ENCODE data around the gene FOXO3.

Gene FOXO3

DNA sequence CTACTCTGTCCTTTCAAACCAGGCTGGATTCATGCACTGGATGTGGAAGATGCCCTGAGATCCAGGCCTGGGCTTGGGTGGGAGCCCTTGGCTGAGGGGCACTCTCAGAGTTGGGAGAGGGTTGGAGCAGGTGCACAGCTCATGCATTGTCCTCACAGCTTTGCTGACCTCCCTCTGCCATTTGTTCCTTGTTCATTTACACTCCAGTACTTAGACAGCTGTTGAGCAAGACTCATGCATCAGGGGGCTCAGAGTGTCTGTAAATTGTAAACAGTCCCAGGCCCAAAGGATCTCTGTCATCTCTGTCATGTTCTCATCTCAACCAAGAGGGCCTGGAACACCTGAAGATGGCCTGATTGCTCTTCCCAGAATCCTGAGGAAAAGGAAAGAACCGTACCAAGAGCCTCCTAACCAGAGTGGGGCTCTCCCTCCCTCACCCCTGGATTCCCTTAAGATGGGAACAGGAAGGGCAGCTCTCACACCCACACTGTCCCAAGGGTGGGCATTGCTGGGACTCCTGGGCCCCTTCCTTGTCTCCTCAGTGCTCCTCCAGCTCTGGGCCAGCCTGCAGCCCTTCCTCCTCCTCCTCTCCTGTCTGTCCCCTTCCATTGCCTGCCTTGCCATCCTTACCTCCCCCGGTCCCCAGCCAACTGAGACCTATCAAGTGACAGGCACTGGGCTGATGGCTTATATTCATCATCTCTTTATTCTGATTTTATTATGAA, 132.9 kb downstream of the FOXO3 start:
- no peak for DNase-seq (ENCODE audit: low read depth)

DNA sequence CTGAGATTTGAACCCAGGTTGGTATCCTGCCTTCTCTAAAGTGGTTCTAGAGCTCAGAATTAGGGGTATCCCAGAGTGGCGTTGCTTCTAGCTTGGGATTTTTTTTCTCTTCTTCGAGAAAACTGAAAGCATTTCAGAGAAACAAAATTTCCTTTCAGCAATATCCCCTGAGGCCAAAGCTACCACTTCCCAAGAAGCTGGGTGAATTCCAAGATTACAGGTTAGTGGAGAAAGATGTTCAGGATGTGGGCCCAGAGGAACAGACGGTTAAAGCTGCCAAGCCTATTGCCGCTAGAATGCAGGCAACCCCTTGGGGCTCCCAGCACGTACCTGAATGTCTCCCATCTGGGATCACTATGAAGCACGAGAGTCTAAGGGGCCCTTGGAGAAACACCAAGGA, 134.1 kb downstream of the FOXO3 start:
- no peak for DNase-seq (ENCODE audit: low read depth)
- H3K4me3 ChIP-seq (ENCODE audit: low read depth, low read length): no peak overlapping the region

More for the DNA sequence above, 132.9 kb downstream of the FOXO3 start:
- H3K4me3 ChIP-seq (ENCODE audit: low read depth, low read length): no peak overlapping the region

GRCh38 chr6:108697561-108698161, 136.9 kb downstream of the FOXO3 start:
- no peak for DNase-seq (ENCODE audit: low read depth)

DNA sequence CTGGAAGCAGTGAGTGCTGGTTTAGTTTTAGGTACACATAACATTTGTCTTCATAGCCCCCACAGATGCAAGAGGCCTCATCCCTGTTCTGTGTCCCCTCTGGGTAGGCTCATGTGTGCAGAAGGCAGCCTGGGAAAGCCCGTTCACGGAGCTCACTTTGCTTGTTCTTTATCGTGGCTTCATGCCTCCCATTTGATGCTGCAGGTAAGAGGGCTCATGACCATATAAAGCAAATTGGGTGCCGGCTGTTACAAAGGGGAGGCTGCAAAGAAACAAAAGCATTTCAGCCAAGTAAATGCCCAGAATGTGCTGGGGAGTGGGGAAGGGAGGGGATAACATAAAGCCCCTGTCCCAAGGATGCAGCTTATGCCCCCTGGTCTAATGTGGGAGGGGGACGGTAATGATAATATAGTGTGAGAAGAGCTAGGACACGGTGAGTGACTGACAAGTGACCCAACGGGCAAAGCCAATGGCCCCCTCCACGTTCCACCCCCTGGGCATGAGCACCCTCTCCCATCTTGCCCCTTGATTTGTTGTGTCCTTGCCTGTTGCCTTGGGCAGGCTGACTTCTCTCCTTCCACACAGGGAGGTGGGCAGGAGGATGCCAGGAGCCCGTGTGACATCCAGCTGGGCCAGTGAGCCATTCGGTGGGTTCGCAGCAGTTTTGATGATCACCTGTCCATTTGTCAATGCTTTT, 138.0 kb downstream of the FOXO3 start:
- DNase-seq (ENCODE audit: low read depth): no peak
- H3K4me3 ChIP-seq (ENCODE audit: low read depth, low read length): no peak overlapping the region

More at GRCh38 chr6:108697561-108698161, 136.9 kb downstream of the FOXO3 start:
- no peak overlapping the region for H3K4me3 ChIP-seq (ENCODE audit: low read depth, low read length)

- no peak overlapping the region for H3K4me3 ChIP-seq (ENCODE audit: low read depth, low read length)
- no peak for DNase-seq (ENCODE audit: low read depth)
Measured at GRCh38 chr6:108699290-108700041, 138.7 kb downstream of the FOXO3 start.

DNA sequence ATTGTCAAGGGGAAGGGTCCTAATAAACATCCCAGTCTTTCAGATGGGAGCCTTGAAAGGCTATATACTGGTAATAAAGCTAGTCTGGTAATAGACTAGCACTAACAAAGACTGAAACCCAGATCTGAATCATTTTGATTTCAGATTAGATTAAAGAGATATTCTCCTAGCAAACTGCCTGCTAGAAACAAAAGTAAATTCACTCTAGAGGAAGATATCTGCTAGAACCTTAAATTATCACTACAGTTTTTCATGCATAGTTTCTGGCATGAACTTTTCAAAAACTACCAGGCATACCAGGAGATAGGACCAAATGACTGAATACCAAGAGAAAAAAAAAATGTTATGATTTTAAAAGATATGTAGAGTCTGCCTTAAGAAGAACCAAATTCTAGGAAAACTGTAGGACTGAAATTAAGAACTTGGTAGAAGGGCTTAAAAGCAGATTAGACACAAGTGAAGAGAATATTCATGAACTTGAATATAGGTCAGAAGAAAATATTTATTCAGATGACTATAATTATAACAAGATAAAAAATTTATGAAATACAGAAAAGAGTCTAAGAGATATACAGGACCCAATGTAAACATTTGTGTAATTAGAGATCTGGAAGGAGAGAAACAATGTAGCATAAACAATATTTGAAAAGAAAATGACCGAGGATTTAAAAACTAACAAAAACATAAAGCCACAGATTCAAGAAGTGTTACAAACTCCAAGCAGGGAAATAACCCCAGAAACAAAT, 141.6 kb downstream of the FOXO3 start:
- H3K4me3 ChIP-seq (ENCODE audit: low read depth, low read length): no peak overlapping the region
- no peak for DNase-seq (ENCODE audit: low read depth)

GRCh38 chr6:108706649-108707048, 145.9 kb downstream of the FOXO3 start:
- H3K4me3 ChIP-seq (ENCODE audit: low read depth, low read length): no peak overlapping the region
- DNase-seq (ENCODE audit: low read depth): no peak

DNA sequence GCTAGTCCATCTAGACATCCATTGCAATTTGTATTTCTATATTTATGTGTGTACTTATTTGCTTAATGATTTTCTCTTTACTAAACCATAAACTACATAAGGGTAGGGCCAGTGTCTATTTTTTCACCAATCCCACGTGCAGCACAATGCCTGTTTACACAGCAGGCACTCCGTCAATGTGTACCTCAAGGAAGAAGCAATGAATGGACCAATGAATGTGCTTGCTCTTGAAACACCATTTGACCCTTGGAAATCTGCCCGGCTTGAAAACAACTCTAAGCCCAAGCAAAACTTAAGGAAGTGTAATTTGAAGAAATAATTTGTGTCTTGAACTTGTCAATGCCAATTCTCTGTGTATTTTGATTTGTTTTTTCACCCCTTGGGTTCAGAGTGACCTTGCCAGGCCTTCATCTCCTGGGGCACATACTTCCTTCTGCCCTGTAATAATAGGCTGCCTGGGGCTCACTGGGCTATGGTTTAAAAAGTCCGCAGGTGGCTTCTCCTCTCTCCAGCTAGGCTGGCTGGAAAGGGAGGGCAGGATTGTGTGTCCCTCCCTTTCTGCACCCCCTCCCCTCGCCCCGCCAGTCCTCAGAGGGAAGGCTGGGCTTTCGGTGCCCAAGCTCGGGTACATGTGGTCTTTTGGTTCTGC, 146.7 kb downstream of the FOXO3 start:
- DNase-seq (ENCODE audit: low read depth): peak; percentile 55
- no peak overlapping the region for H3K4me3 ChIP-seq (ENCODE audit: low read depth, low read length)

DNA sequence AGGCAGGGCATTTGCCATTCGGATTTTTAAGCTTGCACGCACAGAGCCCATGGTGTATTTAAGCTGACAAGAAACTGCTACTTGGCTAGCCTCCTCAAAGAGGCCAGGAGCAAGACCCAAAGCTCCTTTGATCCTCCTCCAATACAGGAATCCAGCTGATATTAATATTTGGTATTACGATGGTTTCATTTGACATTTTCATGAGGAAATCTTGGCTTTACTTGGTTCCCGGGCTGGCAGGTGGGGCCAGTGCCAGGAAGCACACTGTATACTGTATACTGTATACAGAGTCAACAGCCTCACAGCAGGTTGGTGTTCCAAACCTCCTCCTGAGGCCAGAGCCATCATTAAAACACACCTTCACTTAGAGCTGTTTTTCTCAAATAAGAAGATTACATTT, 149.3 kb downstream of the FOXO3 start:
- DNase-seq (ENCODE audit: low read depth): no peak
- H3K4me3 ChIP-seq (ENCODE audit: low read depth, low read length): no peak overlapping the region

DNA sequence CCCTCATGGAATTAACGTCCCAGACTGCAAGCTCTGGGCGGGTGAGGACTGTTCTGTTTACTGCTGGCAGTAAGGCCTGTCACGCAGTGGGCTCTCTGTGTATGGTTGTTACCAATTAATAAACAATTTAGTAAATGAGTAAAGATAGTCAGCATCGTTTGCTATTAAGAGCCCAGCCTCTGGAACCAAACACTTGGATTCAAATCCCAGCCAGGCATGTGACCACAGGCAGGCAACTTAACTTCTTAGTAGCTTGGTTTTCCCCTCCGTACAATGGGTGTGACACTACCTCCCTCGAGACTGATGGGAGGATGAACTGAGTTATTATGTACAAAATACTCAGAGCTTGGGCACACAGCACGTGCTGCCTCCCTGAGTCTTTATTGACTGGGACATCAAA, 149.8 kb downstream of the FOXO3 start:
- DNase-seq (ENCODE audit: low read depth): no peak
- H3K4me3 ChIP-seq (ENCODE audit: low read depth, low read length): no peak overlapping the region

DNA sequence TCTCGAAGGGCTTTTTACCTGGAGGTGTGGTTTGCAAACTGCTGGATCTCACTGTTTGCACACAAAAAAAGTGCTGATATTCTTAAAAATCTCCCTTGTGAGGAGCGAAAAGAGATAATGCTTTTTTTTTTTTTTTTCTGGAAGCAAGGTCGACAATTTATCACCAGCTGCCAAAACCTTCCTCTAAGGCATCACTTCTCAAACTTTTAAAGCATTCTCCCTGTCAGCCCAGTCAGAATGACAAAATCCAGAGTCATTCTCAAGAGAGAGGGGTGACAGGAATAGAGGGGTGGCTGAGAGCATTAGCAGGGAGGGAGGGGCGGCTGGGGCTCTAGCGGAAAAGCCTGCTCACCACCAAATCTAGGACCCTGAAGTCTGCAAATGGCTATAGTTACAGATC, 150.4 kb downstream of the FOXO3 start:
- no peak for DNase-seq (ENCODE audit: low read depth)

GRCh38 chr6:108711826-108712225, 151.1 kb downstream of the FOXO3 start:
- no peak overlapping the region for H3K4me3 ChIP-seq (ENCODE audit: low read depth, low read length)
- DNase-seq (ENCODE audit: low read depth): no peak

More for the DNA sequence above, 150.4 kb downstream of the FOXO3 start:
- H3K4me3 ChIP-seq (ENCODE audit: low read depth, low read length): no peak overlapping the region

DNA sequence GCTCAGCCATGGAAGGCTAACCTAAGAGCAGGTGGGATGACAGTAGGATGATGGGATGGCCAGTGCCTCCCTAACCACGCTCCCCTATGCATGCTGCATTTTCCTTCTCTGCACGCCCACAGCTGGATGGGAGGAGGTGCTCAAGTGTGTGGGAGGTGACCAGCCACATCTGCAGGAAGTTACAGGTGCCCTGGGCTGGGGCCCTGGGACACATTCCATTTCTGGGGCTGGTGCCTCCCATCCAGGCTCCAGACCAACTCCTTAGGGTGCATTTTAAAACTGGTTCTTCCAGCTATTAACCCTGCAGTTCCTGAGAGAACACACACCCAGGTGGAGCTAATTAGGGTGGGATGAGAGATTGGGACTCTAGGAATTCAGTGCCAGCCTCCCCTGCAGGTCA, 152.2 kb downstream of the FOXO3 start:
- DNase-seq (ENCODE audit: low read depth): no peak
- no peak overlapping the region for H3K4me3 ChIP-seq (ENCODE audit: low read depth, low read length)

- peak; percentile 68 for DNase-seq (ENCODE audit: low read depth)
- H3K4me3 ChIP-seq (ENCODE audit: low read depth, low read length): no peak overlapping the region
Measured at GRCh38 chr6:108714101-108714765, 153.5 kb downstream of the FOXO3 start.

- H3K4me3 ChIP-seq (ENCODE audit: low read depth, low read length): no peak overlapping the region
- DNase-seq (ENCODE audit: low read depth): no peak
Measured at GRCh38 chr6:108714766-108715414, 154.2 kb downstream of the FOXO3 start.

DNA sequence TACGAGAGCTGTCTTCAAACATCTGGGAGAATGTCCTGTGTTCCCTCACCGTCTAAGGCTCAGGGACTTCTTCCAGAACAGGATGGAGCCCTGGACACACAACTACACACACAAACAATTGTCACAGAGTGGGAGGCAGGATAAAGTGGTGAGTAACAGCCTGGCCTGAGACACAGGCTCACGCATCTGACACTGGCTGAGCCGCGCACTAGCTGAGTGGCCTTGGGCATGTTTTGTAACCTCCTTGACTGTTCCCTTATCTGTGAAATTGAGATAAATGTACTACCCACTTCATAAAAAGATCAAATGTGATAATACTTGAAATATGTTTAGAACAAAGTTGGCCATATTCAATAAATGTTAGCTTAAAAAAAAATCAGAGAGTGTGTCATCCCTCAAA, 155.1 kb downstream of the FOXO3 start:
- DNase-seq (ENCODE audit: low read depth): no peak
- H3K4me3 ChIP-seq (ENCODE audit: low read depth, low read length): no peak overlapping the region

DNA sequence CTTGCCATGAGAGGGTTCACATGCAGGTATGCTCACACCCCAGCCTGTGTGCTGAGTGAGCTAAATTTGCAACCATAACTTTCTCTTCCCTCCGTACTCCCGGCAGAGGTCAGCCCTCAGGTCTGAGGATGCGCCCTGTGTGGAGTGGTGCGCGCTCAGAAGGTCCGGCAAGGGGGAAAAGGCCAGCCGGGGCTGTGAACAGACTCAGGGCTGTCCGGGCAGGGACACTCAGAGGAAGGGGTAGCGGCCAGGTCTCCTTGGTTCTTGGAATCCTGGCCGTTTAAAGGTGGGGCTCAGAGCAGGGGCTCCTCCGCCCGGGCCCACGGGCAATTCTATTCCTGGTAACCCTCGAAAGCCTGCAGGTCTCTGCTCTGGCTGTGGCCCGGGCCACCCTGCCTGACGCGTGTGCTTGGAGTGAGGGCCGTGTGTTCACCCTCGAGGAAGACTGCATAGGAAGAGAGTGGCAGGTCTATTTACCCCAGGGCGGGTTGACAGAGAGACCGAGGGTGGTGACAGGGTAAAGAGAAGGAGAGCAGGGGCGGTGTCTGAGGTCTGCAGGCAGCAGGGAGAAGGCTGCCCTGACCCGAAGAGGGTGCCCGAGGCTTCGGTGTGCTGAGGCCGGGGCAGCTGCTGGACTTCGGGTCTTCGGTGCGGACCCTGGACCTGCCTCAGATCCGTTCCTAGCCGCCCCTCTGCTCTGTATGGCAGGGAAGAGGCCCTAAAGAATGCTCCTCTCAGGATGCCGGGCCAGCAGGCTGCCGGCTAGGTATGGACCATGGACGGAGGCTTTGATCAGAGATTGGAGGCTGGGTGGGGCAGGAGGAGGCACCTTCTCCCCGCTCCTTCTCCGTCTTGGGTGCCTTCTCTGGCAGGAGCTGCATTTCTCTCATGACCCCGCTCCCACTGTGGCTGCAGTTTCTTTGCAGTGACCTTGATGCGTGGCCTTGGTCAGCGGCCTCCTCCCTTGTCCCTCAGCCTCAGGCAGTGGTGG, 156.4 kb downstream of the FOXO3 start:
- DNase-seq (ENCODE audit: low read depth): no peak
- H3K4me3 ChIP-seq (ENCODE audit: low read depth, low read length): no peak overlapping the region
